OCI-LY1 (cell line): Measurements from ENCODE around the gene BSG.

Experiments used
- H2AFZ ChIP-seq: fragments of 200-600 bp; sonication (generic), shearing (Covaris generic); 2 replicates; pipeline ENCODE4 v1.6.0; 2014; ENCODE audit warnings: antibody characterized with exemption, mild to moderate bottlenecking, low read length
- H3F3A ChIP-seq: fragments of 200-600 bp; sonication (generic), shearing (Covaris generic); 2 replicates; pipeline ENCODE4 v1.6.0; 2014; ENCODE audit warnings: mild to moderate bottlenecking, antibody characterized with exemption, low read length, moderate library complexity; ENCODE audit not compliant: insufficient read depth
- H3K27ac ChIP-seq: fragments of 200-600 bp; sonication (generic); 2 replicates; pipeline ENCODE4 v1.5.1; 2014; ENCODE audit warnings: low read length, mixed run types, mild to moderate bottlenecking, low read depth; ENCODE audit not compliant: poor library complexity, severe bottlenecking
- H3K27me3 ChIP-seq: fragments of 200-600 bp; sonication (generic); 2 replicates; pipeline ENCODE4 v1.6.0; 2014; ENCODE audit warnings: antibody characterized with exemption, mild to moderate bottlenecking, low read length, moderate library complexity; ENCODE audit not compliant: insufficient read depth
- H3K36me3 ChIP-seq: fragments of 200-600 bp; sonication (generic); 2 replicates; pipeline ENCODE4 v1.6.1; 2014; ENCODE audit warnings: mild to moderate bottlenecking, antibody characterized with exemption, low read length, moderate library complexity, mixed read lengths; ENCODE audit not compliant: insufficient read depth
- H3K4me1 ChIP-seq: fragments of 200-600 bp; sonication (generic); 2 replicates; pipeline ENCODE4 v1.5.1; 2014; ENCODE audit warnings: mild to moderate bottlenecking, low read length, moderate library complexity; ENCODE audit not compliant: insufficient read depth, severe bottlenecking
- H3K4me2 ChIP-seq: fragments of 200-600 bp; sonication (generic), shearing (Covaris generic); 2 replicates; pipeline ENCODE4 v1.6.1; 2014; ENCODE audit warnings: low read length
- H3K4me3 ChIP-seq: fragments of 200-600 bp; sonication (generic); 2 replicates; pipeline ENCODE4 v1.5.1; 2014; ENCODE audit warnings: low read length, low read depth, mild to moderate bottlenecking, mixed read lengths; ENCODE audit not compliant: poor library complexity, severe bottlenecking
- H3K79me2 ChIP-seq: fragments of 200-600 bp; shearing (Covaris generic); 2 replicates; pipeline ENCODE4 v1.6.1; 2016; ENCODE audit warnings: mixed run types, low read length, mixed read lengths; ENCODE audit not compliant: insufficient read depth
- H3K9ac ChIP-seq: fragments of 200-600 bp; sonication (generic), shearing (Covaris generic); 2 replicates; pipeline ENCODE4 v1.6.1; 2014; ENCODE audit warnings: mild to moderate bottlenecking, low read length, mixed read lengths
- H3K9me2 ChIP-seq: fragments of 200-600 bp; sonication (generic), shearing (Covaris generic); 2 replicates; pipeline ENCODE4 v1.6.1; 2014; ENCODE audit warnings: low read depth, mild to moderate bottlenecking, low read length, mixed read lengths
- H3K9me3 ChIP-seq: fragments of 200-600 bp; shearing (Covaris generic); 2 replicates; pipeline ENCODE4 v1.6.1; 2014; ENCODE audit warnings: low read length, mixed read lengths
- H4K20me1 ChIP-seq: fragments of 200-600 bp; sonication (generic), shearing (Covaris generic); 2 replicates; pipeline ENCODE4 v1.6.0; 2016; ENCODE audit warnings: mild to moderate bottlenecking, low read length; ENCODE audit not compliant: insufficient read depth
- CTCF ChIP-seq: fragments of 200-600 bp; sonication (generic), shearing (Covaris generic); IDR thresholded peaks from 2 replicates; pipeline ENCODE4 v1.5.1; 2017; ENCODE audit warnings: mild to moderate bottlenecking, antibody characterized with exemption, low read length, moderate library complexity, mixed read lengths
- EZH2 ChIP-seq: fragments of 200-600 bp; sonication (generic), shearing (Covaris generic); IDR thresholded peaks from 2 replicates; pipeline ENCODE4 v1.8.0; 2017; ENCODE audit warnings: borderline replicate concordance, mixed run types, mild to moderate bottlenecking, antibody characterized with exemption, low read length, moderate library complexity, mixed read lengths

Gene BSG

GRCh38 chr19:589693-590395 lies 17.4 kb downstream of the BSG start, which contains the start of gene HCN2:
Gene HCN2, plus strand, starts transcription at chr19:589881. Its CDS starts 65 bp downstream, at chr19:589946.
- Histone ChIP-seq H3K9me2 (no peaks in the 10 kb centered on the region), H3K36me3 (no peaks in the 10 kb centered on the region), H3K27ac (no peak within 1 kb of the TSS), H3K9ac (no peak within 1 kb of the TSS), H3K79me2 (no peaks in the 10 kb centered on the region), H3K4me3 (no peak within 1 kb of the TSS), H3F3A (no peaks in the 10 kb centered on the region), H3K4me1 (no peaks in the 10 kb centered on the region), H3K9me3 (no peaks in the 10 kb centered on the region), H3K4me2 (no peak within 1 kb of the TSS), H4K20me1 (no peaks in the 10 kb centered on the region), H3K27me3 (peaks cover 4% of the 10 kb centered on the region; the same call in 1 of the 2 replicates), H2AFZ (no peak within 1 kb of the TSS)
- TF ChIP-seq EZH2 (no peak), CTCF (no peak)

- H3K4me2 ChIP-seq = no peak overlapping the region
These were observed 18.0 kb downstream of the BSG start for GRCh38 chr19:590396-590745.

GRCh38 chr19:590750-591098 lies 18.3 kb downstream of the BSG start:
- TF ChIP-seq CTCF = no peak
- TF ChIP-seq EZH2 = no peak
- H3K4me1 ChIP-seq = no peaks in the 10 kb centered on the region
- peaks cover 4% of the 10 kb centered on the region for H3K27me3 ChIP-seq
- H3F3A ChIP-seq = no peaks in the 10 kb centered on the region
- no peaks in the 10 kb centered on the region for H3K9me2 ChIP-seq
- no peak overlapping the region for H3K4me2 ChIP-seq
- no peaks in the 10 kb centered on the region for H3K36me3 ChIP-seq
- H2AFZ ChIP-seq = no peak overlapping the region
- H3K4me3 ChIP-seq = no peak overlapping the region
- no peak overlapping the region for H3K9ac ChIP-seq
- H4K20me1 ChIP-seq = no peaks in the 10 kb centered on the region
- H3K79me2 ChIP-seq = no peaks in the 10 kb centered on the region
- H3K9me3 ChIP-seq = no peaks in the 10 kb centered on the region
- no peak overlapping the region for H3K27ac ChIP-seq

More at GRCh38 chr19:590396-590745, 18.0 kb downstream of the BSG start:
- H3K36me3 ChIP-seq = no peaks in the 10 kb centered on the region
- H3K4me3 ChIP-seq = no peak overlapping the region
- H3K9ac ChIP-seq = no peak overlapping the region
- no peaks in the 10 kb centered on the region for H3F3A ChIP-seq
- H3K79me2 ChIP-seq = no peaks in the 10 kb centered on the region
- H4K20me1 ChIP-seq = no peaks in the 10 kb centered on the region
- H3K4me1 ChIP-seq = no peaks in the 10 kb centered on the region
- no peaks in the 10 kb centered on the region for H3K9me3 ChIP-seq
- no peaks in the 10 kb centered on the region for H3K9me2 ChIP-seq
- no peak overlapping the region for H3K27ac ChIP-seq
- no peak overlapping the region for H2AFZ ChIP-seq
- peaks cover 4% of the 10 kb centered on the region; the same call in 1 of the 2 replicates for H3K27me3 ChIP-seq
- no peak for TF ChIP-seq EZH2
- TF ChIP-seq CTCF = no peak
